GM12873 (cell line): ENCODE data around the gene TMEM116.

Experiments
- TF ChIP-seq, protein P1 (sequence below): IDR thresholded peaks from 2 replicates; pipeline ENCODE4 v1.5.1; 2012; ENCODE audit warnings: low read depth, mild to moderate bottlenecking, moderate library complexity, low read length, control low read depth; ENCODE audit not compliant: insufficient read depth; ENCODE audit errors: missing control alignments

Gene TMEM116

GRCh38 chr12:111978545-111978944 lies 34.4 kb downstream of the TMEM116 start:
- TF ChIP-seq, protein P1, sequence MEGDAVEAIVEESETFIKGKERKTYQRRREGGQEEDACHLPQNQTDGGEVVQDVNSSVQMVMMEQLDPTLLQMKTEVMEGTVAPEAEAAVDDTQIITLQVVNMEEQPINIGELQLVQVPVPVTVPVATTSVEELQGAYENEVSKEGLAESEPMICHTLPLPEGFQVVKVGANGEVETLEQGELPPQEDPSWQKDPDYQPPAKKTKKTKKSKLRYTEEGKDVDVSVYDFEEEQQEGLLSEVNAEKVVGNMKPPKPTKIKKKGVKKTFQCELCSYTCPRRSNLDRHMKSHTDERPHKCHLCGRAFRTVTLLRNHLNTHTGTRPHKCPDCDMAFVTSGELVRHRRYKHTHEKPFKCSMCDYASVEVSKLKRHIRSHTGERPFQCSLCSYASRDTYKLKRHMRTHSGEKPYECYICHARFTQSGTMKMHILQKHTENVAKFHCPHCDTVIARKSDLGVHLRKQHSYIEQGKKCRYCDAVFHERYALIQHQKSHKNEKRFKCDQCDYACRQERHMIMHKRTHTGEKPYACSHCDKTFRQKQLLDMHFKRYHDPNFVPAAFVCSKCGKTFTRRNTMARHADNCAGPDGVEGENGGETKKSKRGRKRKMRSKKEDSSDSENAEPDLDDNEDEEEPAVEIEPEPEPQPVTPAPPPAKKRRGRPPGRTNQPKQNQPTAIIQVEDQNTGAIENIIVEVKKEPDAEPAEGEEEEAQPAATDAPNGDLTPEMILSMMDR = no peak

DNA sequence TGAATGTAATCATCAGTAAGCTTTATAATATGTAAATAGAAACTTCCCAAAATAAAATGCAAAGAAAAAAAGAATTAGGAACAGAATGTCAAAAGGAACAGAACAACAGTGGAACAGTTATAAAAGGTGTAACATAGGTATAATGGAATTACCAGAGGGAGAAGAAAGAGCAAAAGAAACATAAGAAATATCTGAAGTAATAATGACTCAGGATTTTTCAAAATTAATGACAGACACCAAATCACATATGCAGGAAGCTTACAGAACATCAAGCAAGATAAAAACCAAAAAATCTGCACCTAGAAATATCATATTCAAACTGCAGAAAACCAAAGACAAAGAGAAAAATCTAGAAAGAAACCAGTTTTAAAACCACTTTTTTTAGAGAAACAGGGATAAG lies 36.1 kb downstream of the TMEM116 start:
- TF ChIP-seq, protein P1 = no peak

DNA sequence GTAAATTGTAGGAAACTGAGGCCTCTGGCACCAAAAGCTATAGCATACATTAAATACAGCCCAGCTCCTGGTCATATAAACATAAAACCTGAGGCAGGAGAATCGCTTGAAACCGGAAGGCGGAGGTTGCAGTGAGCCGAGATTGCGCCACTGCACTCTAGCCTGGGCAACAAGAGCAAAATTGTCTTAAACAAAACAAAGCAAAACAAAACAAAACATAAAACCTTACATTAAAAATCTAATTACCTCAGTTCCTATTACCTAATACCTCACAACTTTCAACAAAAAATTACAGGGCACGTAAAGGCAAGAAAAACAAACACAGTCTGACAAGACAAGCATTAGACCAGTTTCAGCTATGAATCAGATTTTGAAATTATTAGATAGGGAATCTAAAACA lies 36.7 kb downstream of the TMEM116 start:
- TF ChIP-seq, protein P1 = no peak

- TF ChIP-seq, protein P1 = no peak
Measured at GRCh38 chr12:111975161-111975931, 37.6 kb downstream of the TMEM116 start.

GRCh38 chr12:111971800-111972199 lies 41.2 kb downstream of the TMEM116 start:
- TF ChIP-seq, protein P1 = no peak

GRCh38 chr12:111964935-111965334 lies 48.0 kb downstream of the TMEM116 start:
- TF ChIP-seq, protein P1 = no peak

- TF ChIP-seq, protein P1 = no peak
Measured at GRCh38 chr12:111954969-111955368, 58.0 kb downstream of the TMEM116 start.

DNA sequence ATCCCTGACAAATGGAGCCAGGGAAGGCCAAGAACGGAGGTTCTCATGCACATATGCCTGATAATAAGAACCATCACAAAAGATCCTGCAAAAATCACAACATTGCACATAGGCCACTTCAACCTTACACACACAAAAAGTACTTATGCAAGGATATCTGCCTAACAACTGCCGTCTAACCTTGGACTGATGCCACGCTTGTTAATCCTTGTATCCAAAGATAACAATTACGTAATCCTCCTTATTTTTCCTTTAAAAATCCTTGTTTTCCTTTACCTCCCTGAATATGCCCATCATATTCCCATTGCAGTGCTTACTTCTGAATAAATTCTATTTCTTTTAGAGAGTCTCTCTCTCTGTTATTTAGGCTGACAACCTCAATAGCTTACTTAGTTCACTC lies 59.5 kb downstream of the TMEM116 start:
- TF ChIP-seq, protein P1 = no peak
